IMR-90 (cell line): Measurements from ENCODE around the gene TSPAN4.

Experiments
- BHLHE40 ChIP-seq: fragments of 150-350 bp; IDR thresholded peaks from 2 replicates; pipeline ENCODE4 v1.6.1; 2016; ENCODE audit warnings: mild to moderate bottlenecking, low read depth, low read length
- CEBPB ChIP-seq: IDR thresholded peaks from 2 replicates; pipeline ENCODE4 v1.6.1; 2012; ENCODE audit warnings: low read depth, low read length, improper control_type of control experiment
- CHD1 ChIP-seq: IDR thresholded peaks from 2 replicates; pipeline ENCODE4 v1.6.1; 2012; ENCODE audit warnings: low read depth, low read length, improper control_type of control experiment
- CTCF ChIP-seq: conservative IDR thresholded peaks from 2 replicates; pipeline ENCODE4 v1.5.1; 2012; ENCODE audit warnings: mild to moderate bottlenecking, low read depth, low read length, improper control_type of control experiment
- MAFK ChIP-seq: IDR thresholded peaks from 2 replicates; pipeline ENCODE4 v1.6.1; 2012; ENCODE audit warnings: low read depth, low read length, improper control_type of control experiment
- MXI1 ChIP-seq: IDR thresholded peaks from 2 replicates; pipeline ENCODE4 v1.6.1; 2012; ENCODE audit warnings: low read depth, mild to moderate bottlenecking, low read length, moderate library complexity, borderline replicate concordance
- POLR2A ChIP-seq: IDR thresholded peaks from 2 replicates; pipeline ENCODE4 v1.6.1; 2012; ENCODE audit warnings: mild to moderate bottlenecking, low read depth, low read length
- RAD21 ChIP-seq: IDR thresholded peaks from 2 replicates; pipeline ENCODE4 v1.6.1; 2012; ENCODE audit warnings: low read length, improper control_type of control experiment
- RFX5 ChIP-seq: IDR thresholded peaks from 2 replicates; pipeline ENCODE4 v1.8.0; 2012; ENCODE audit warnings: low read depth, mild to moderate bottlenecking, low read length, moderate library complexity
- SMC3 ChIP-seq: fragments of 150-350 bp; IDR thresholded peaks from 2 replicates; pipeline ENCODE4 v1.6.1; 2016; ENCODE audit warnings: low read depth, mild to moderate bottlenecking, antibody characterized with exemption, low read length, moderate library complexity
- TF ChIP-seq, protein P1 (sequence below): fragments of 150-350 bp; IDR thresholded peaks from 2 replicates; pipeline ENCODE4 v1.6.1; 2017; ENCODE audit warnings: mild to moderate bottlenecking, antibody characterized with exemption, low read length, low read depth

DNA sequence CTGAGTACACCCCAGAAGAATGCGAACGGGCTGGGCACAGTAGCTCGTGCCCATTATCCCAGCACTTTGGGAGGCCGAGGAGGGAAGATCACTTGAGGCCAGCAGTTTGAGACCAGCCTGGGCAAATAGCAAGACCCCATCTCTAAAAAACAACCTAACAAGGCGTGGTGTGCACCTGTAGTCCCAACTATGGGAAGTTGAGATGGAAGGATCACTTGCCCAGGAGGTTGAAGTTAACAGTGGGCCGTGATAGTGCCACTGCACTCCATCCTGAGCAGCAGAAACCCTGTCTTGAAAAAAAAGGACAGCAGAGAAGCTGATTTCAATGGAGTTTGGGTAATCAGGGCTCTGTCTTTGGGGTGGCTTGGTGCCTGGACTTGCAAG is 29.6 kb upstream of the TSPAN4 start:
- TF ChIP-seq SMC3 (no peak), POLR2A (no peak), CTCF (no peak), MXI1 (no peak), BHLHE40 (no peak), MAFK (no peak), RFX5 (no peak), RAD21 (no peak), CEBPB (no peak), CHD1 (no peak)
- TF ChIP-seq, protein P1, sequence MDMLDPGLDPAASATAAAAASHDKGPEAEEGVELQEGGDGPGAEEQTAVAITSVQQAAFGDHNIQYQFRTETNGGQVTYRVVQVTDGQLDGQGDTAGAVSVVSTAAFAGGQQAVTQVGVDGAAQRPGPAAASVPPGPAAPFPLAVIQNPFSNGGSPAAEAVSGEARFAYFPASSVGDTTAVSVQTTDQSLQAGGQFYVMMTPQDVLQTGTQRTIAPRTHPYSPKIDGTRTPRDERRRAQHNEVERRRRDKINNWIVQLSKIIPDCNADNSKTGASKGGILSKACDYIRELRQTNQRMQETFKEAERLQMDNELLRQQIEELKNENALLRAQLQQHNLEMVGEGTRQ, result no peak
